SK-N-SH treated with all-trans-retinoic acid at 6 μM for 48 hours (cell line): ENCODE results near the gene PRKAR1B.

ENCODE experiments used
- ATAC-seq: fragments of 200-7000 bp; cut with Tn5 transposase; 3 replicates; pipeline ENCODE4 v1.9.1; 2020; ENCODE audit warnings: mild to moderate bottlenecking, moderate library complexity
- ARNTL ChIP-seq: fragments of 450-650 bp; formaldehyde crosslinking; IDR thresholded peaks from 2 replicates; pipeline ENCODE4 v1.5.0; 2020; ENCODE audit warnings: low read depth, mild to moderate bottlenecking, moderate library complexity, borderline replicate concordance
- BACH2 ChIP-seq: fragments of 250-450 bp; sonication (Bioruptor Pico); IDR thresholded peaks from 2 replicates; pipeline ENCODE4 v1.9.0; 2021; ENCODE audit warnings: mild to moderate bottlenecking, borderline replicate concordance
- CREB5 ChIP-seq: fragments of 250-450 bp; sonication (Bioruptor Pico); IDR thresholded peaks from 2 replicates; pipeline ENCODE4 v1.5.1; 2020; ENCODE audit warnings: low read depth, mild to moderate bottlenecking, moderate library complexity
- CSDC2 ChIP-seq: fragments of 250-450 bp; sonication (Bioruptor Pico); IDR thresholded peaks from 2 replicates; pipeline ENCODE4 v1.5.0; 2020; ENCODE audit warnings: mild to moderate bottlenecking, moderate library complexity
- CSRNP3 ChIP-seq: fragments of 250-450 bp; sonication (Bioruptor Pico); IDR thresholded peaks from 2 replicates; pipeline ENCODE4 v1.5.1; 2021; ENCODE audit warnings: mild to moderate bottlenecking, moderate library complexity
- ESRRG ChIP-seq: fragments of 250-450 bp; sonication (Bioruptor Pico); IDR thresholded peaks from 2 replicates; pipeline ENCODE4 v1.6.1; 2021; ENCODE audit warnings: mild to moderate bottlenecking
- GLIS3 ChIP-seq: fragments of 250-450 bp; sonication (Bioruptor Pico); IDR thresholded peaks from 2 replicates; pipeline ENCODE4 v1.5.0; 2020; ENCODE audit warnings: mild to moderate bottlenecking, moderate library complexity
- ISL1 ChIP-seq: fragments of 250-450 bp; sonication (Bioruptor Pico); IDR thresholded peaks from 2 replicates; pipeline ENCODE4 v2.1.2; 2022; ENCODE audit warnings: mild to moderate bottlenecking, moderate library complexity
- OSR1 ChIP-seq: fragments of 250-450 bp; sonication (Bioruptor Pico); IDR thresholded peaks from 2 replicates; pipeline ENCODE4 v1.8.0; 2022; ENCODE audit warnings: moderate library complexity, mild to moderate bottlenecking, inconsistent platforms
- PATZ1 ChIP-seq: fragments of 250-450 bp; sonication (Bioruptor Pico); IDR thresholded peaks from 2 replicates; pipeline ENCODE4 v1.8.0; 2020; ENCODE audit warnings: mild to moderate bottlenecking, moderate library complexity, borderline replicate concordance
- POU6F1 ChIP-seq: fragments of 250-450 bp; sonication (Bioruptor Pico); IDR thresholded peaks from 2 replicates; pipeline ENCODE4 v1.8.0; 2021; ENCODE audit warnings: low read depth, mild to moderate bottlenecking, moderate library complexity, borderline replicate concordance
- PPARA ChIP-seq: fragments of 250-450 bp; sonication (Bioruptor Pico); IDR thresholded peaks from 2 replicates; pipeline ENCODE4 v1.5.0; 2020; ENCODE audit warnings: mild to moderate bottlenecking, borderline replicate concordance
- SNAI2 ChIP-seq: fragments of 250-450 bp; sonication (Bioruptor Pico); IDR thresholded peaks from 2 replicates; pipeline ENCODE4 v1.5.0; 2020; ENCODE audit warnings: mild to moderate bottlenecking, moderate library complexity
- TCF4 ChIP-seq: fragments of 250-450 bp; sonication (Bioruptor Pico); IDR thresholded peaks from 2 replicates; pipeline ENCODE4 v1.8.0; 2021; ENCODE audit warnings: mild to moderate bottlenecking, moderate library complexity, borderline replicate concordance
- TOX ChIP-seq: fragments of 250-450 bp; sonication (Bioruptor Pico); IDR thresholded peaks from 2 replicates; pipeline ENCODE4 v1.8.0; 2021; ENCODE audit warnings: mild to moderate bottlenecking, moderate library complexity, borderline replicate concordance
- TSHZ2 ChIP-seq: fragments of 250-450 bp; sonication (Bioruptor Pico); IDR thresholded peaks from 2 replicates; pipeline ENCODE4 v1.5.0; 2020; ENCODE audit warnings: mild to moderate bottlenecking, moderate library complexity
- ZC3H10 ChIP-seq: fragments of 250-450 bp; sonication (Bioruptor Pico); IDR thresholded peaks from 2 replicates; pipeline ENCODE4 v1.5.1; 2021; ENCODE audit warnings: mild to moderate bottlenecking, moderate library complexity
- ZFP3 ChIP-seq: fragments of 250-450 bp; sonication (Bioruptor Pico); IDR thresholded peaks from 2 replicates; pipeline ENCODE4 v1.5.0; 2020; ENCODE audit warnings: mild to moderate bottlenecking, moderate library complexity
- ZFP30 ChIP-seq: fragments of 450-650 bp; formaldehyde crosslinking; IDR thresholded peaks from 2 replicates; pipeline ENCODE4 v1.5.0; 2022; ENCODE audit warnings: mild to moderate bottlenecking, moderate library complexity
- ZNF565 ChIP-seq: fragments of 450-650 bp; formaldehyde crosslinking; conservative IDR thresholded peaks from 2 replicates; pipeline ENCODE4 v1.5.0; 2020; ENCODE audit warnings: low read depth, mild to moderate bottlenecking, moderate library complexity
- ZNF70 ChIP-seq: fragments of 450-650 bp; formaldehyde crosslinking; IDR thresholded peaks from 2 replicates; pipeline ENCODE4 v1.5.0; 2020; ENCODE audit warnings: mild to moderate bottlenecking, moderate library complexity
- ZNF8 ChIP-seq: fragments of 450-650 bp; formaldehyde crosslinking; IDR thresholded peaks from 2 replicates; pipeline ENCODE4 v1.5.0; 2020; ENCODE audit warnings: mild to moderate bottlenecking, moderate library complexity

Gene PRKAR1B

GRCh38 chr7:711093-711921, 15.8 kb downstream of the PRKAR1B start:
- no peak for ATAC-seq
- TF ChIP-seq BACH2 (CRISPR knock-in tag) (no peak), PATZ1 (CRISPR knock-in tag) (no peak), ZFP3 (no peak), OSR1 (CRISPR knock-in tag) (no peak), ISL1 (CRISPR knock-in tag) (no peak), ESRRG (CRISPR knock-in tag) (no peak), TCF4 (CRISPR knock-in tag) (no peak), PPARA (no peak), TSHZ2 (CRISPR knock-in tag) (no peak), GLIS3 (no peak), ARNTL (no peak), CSDC2 (CRISPR knock-in tag) (no peak)

- TF ChIP-seq ESRRG (CRISPR knock-in tag) = no peak
- no peak for TF ChIP-seq ZNF8 (CRISPR knock-in tag)
- no peak for TF ChIP-seq ZNF70 (CRISPR knock-in tag)
- TF ChIP-seq ZFP30 (CRISPR knock-in tag) = no peak
- no peak for TF ChIP-seq SNAI2
- no peak for TF ChIP-seq ISL1 (CRISPR knock-in tag)
- TF ChIP-seq POU6F1 (CRISPR knock-in tag) = no peak
- no peak for TF ChIP-seq OSR1 (CRISPR knock-in tag)
- TF ChIP-seq CREB5 (CRISPR knock-in tag) = no peak
- no peak for TF ChIP-seq ARNTL
- TF ChIP-seq ZC3H10 = no peak
- TF ChIP-seq TCF4 (CRISPR knock-in tag) = no peak
- no peak for TF ChIP-seq TOX (CRISPR knock-in tag)
- TF ChIP-seq ZNF565 (CRISPR knock-in tag) = no peak
- no peak for TF ChIP-seq BACH2 (CRISPR knock-in tag)
These were observed 16.9 kb downstream of the PRKAR1B start for GRCh38 chr7:710161-710560.

GRCh38 chr7:707296-708000, 19.6 kb downstream of the PRKAR1B start:
- TF ChIP-seq CREB5 (CRISPR knock-in tag) = no peak
- no peak for TF ChIP-seq PATZ1 (CRISPR knock-in tag)
- TF ChIP-seq OSR1 (CRISPR knock-in tag) = no peak
- TF ChIP-seq ARNTL = no peak
- TF ChIP-seq GLIS3 = no peak
- no peak for TF ChIP-seq ZNF8 (CRISPR knock-in tag)
- TF ChIP-seq CSRNP3 (CRISPR knock-in tag) = no peak
- no peak for TF ChIP-seq TCF4 (CRISPR knock-in tag)
- TF ChIP-seq CSDC2 (CRISPR knock-in tag) = no peak
- no peak for ATAC-seq

More at GRCh38 chr7:710161-710560, 16.9 kb downstream of the PRKAR1B start:
- ATAC-seq = no peak
